ENCODE results near the gene MDGA2.

Gene MDGA2

GRCh38 chr14:47490353-47490752 is 185.1 kb downstream of the MDGA2 start:
- Histone ChIP-seq H3K14ac (ENCODE audit: low read length in 2 of 2) (no peak overlapping the region), H3K4me3 (ENCODE audit: insufficient read depth in 1 of 2, low read depth in 1 of 2, low read length in 2 of 2) (no peak overlapping the region), H4K91ac (ENCODE audit: low read length) (no peak overlapping the region), H2BK15ac (ENCODE audit: low read depth, poor library complexity, severe bottlenecking) (no peak overlapping the region), H4K8ac (ENCODE audit: low read length) (no peak overlapping the region), H3K23ac (ENCODE audit: low read length in 2 of 2) (no peak overlapping the region), H2AK5ac (ENCODE audit: low read length, severe bottlenecking) (no peak overlapping the region), H3K27ac (ENCODE audit: low read length, poor library complexity, severe bottlenecking) (no peak overlapping the region), H2BK5ac (ENCODE audit: low read depth, low read length, poor library complexity, severe bottlenecking) (no peak overlapping the region), H3K4me1 (ENCODE audit: control insufficient read depth, insufficient read depth, low read depth, low read length) (no peaks in the 10 kb centered on the region), H3K27me3 (ENCODE audit: control insufficient read depth in 1 of 2, insufficient read depth in 1 of 2, low read length in 2 of 2) (no peaks in the 10 kb centered on the region), H3K18ac (ENCODE audit: low read depth in 1 of 2, low read length in 2 of 2) (no peak overlapping the region), H3K9ac (ENCODE audit: low read length) (no peak overlapping the region), H2BK120ac (ENCODE audit: low read depth, low read length) (no peak overlapping the region), H3K9me3 (ENCODE audit: control insufficient read depth, low read length) (peaks cover 3% of the 10 kb centered on the region), H3K79me1 (replicated peaks; ENCODE audit: low read length, poor library complexity, severe bottlenecking) (no peaks in the 10 kb centered on the region), H2AFZ (ENCODE audit: low read depth, low read length) (no peak overlapping the region), H3K4ac (ENCODE audit: low read depth in 1 of 2, low read length in 2 of 2) (no peak overlapping the region), H3K36me3 (ENCODE audit: control insufficient read depth in 1 of 2, insufficient read depth in 2 of 2, low read depth in 1 of 2, low read length in 2 of 2) (no peaks in the 10 kb centered on the region), H2BK12ac (ENCODE audit: low read length in 2 of 2) (no peak overlapping the region), H3K4me2 (ENCODE audit: low read length, poor library complexity, severe bottlenecking) (no peak overlapping the region)
- DNase-seq, result peak; percentile 14
- no CpG with 5 or more reads among the region's 3 CpGs for WGBS

- Histone ChIP-seq H3K79me1 (replicated peaks; ENCODE audit: low read length, poor library complexity, severe bottlenecking) (no peaks in the 10 kb centered on the region), H4K8ac (ENCODE audit: low read length) (no peak overlapping the region), H2BK15ac (ENCODE audit: low read depth, poor library complexity, severe bottlenecking) (no peak overlapping the region), H3K4me1 (ENCODE audit: control insufficient read depth, insufficient read depth, low read depth, low read length) (no peaks in the 10 kb centered on the region), H2AFZ (ENCODE audit: low read depth, low read length) (no peak overlapping the region), H2BK5ac (ENCODE audit: low read depth, low read length, poor library complexity, severe bottlenecking) (no peak overlapping the region), H3K23ac (ENCODE audit: low read length in 2 of 2) (no peak overlapping the region), H3K27me3 (ENCODE audit: control insufficient read depth in 1 of 2, insufficient read depth in 1 of 2, low read length in 2 of 2) (no peaks in the 10 kb centered on the region), H3K9me3 (ENCODE audit: control insufficient read depth, low read length) (peaks cover 3% of the 10 kb centered on the region), H2BK120ac (ENCODE audit: low read depth, low read length) (no peak overlapping the region), H3K9ac (ENCODE audit: low read length) (no peak overlapping the region), H3K4me3 (ENCODE audit: insufficient read depth in 1 of 2, low read depth in 1 of 2, low read length in 2 of 2) (no peak overlapping the region), H2AK5ac (ENCODE audit: low read length, severe bottlenecking) (no peak overlapping the region), H3K27ac (ENCODE audit: low read length, poor library complexity, severe bottlenecking) (no peak overlapping the region), H3K4me2 (ENCODE audit: low read length, poor library complexity, severe bottlenecking) (no peak overlapping the region), H3K14ac (ENCODE audit: low read length in 2 of 2) (no peak overlapping the region), H4K91ac (ENCODE audit: low read length) (no peak overlapping the region), H3K18ac (ENCODE audit: low read depth in 1 of 2, low read length in 2 of 2) (no peak overlapping the region), H3K4ac (ENCODE audit: low read depth in 1 of 2, low read length in 2 of 2) (no peak overlapping the region), H2BK12ac (ENCODE audit: low read length in 2 of 2) (no peak overlapping the region), H3K36me3 (ENCODE audit: control insufficient read depth in 1 of 2, insufficient read depth in 2 of 2, low read depth in 1 of 2, low read length in 2 of 2) (no peaks in the 10 kb centered on the region)
- DNase-seq, result no peak
- WGBS, result 56% methylated on average over 2 of the region's 2 CpGs
Measured at GRCh38 chr14:47485421-47485820, 190.0 kb downstream of the MDGA2 start.

- H4K8ac ChIP-seq (ENCODE audit: low read length), result no peak overlapping the region
- no peak overlapping the region for H3K23ac ChIP-seq (ENCODE audit: low read length in 2 of 2)
- H3K27me3 ChIP-seq (ENCODE audit: control insufficient read depth in 1 of 2, insufficient read depth in 1 of 2, low read length in 2 of 2), result no peaks in the 10 kb centered on the region
- no peak overlapping the region for H3K27ac ChIP-seq (ENCODE audit: low read length, poor library complexity, severe bottlenecking)
- no peak overlapping the region for H2BK120ac ChIP-seq (ENCODE audit: low read depth, low read length)
- no peak overlapping the region for H3K4me2 ChIP-seq (ENCODE audit: low read length, poor library complexity, severe bottlenecking)
- H3K14ac ChIP-seq (ENCODE audit: low read length in 2 of 2), result no peak overlapping the region
- peaks cover 3% of the 10 kb centered on the region for H3K9me3 ChIP-seq (ENCODE audit: control insufficient read depth, low read length)
- no peak overlapping the region for H3K9ac ChIP-seq (ENCODE audit: low read length)
- H2AK5ac ChIP-seq (ENCODE audit: low read length, severe bottlenecking), result no peak overlapping the region
- H3K4me3 ChIP-seq (ENCODE audit: insufficient read depth in 1 of 2, low read depth in 1 of 2, low read length in 2 of 2), result no peak overlapping the region
- no peak overlapping the region for H3K4ac ChIP-seq (ENCODE audit: low read depth in 1 of 2, low read length in 2 of 2)
- H3K4me1 ChIP-seq (ENCODE audit: control insufficient read depth, insufficient read depth, low read depth, low read length), result no peaks in the 10 kb centered on the region
- H3K79me1 ChIP-seq (replicated peaks; ENCODE audit: low read length, poor library complexity, severe bottlenecking), result no peaks in the 10 kb centered on the region
- H2AFZ ChIP-seq (ENCODE audit: low read depth, low read length), result no peak overlapping the region
- DNase-seq, result no peak
- no peaks in the 10 kb centered on the region for H3K36me3 ChIP-seq (ENCODE audit: control insufficient read depth in 1 of 2, insufficient read depth in 2 of 2, low read depth in 1 of 2, low read length in 2 of 2)
- no peak overlapping the region for H2BK5ac ChIP-seq (ENCODE audit: low read depth, low read length, poor library complexity, severe bottlenecking)
- no peak overlapping the region for H2BK15ac ChIP-seq (ENCODE audit: low read depth, poor library complexity, severe bottlenecking)
- H2BK12ac ChIP-seq (ENCODE audit: low read length in 2 of 2), result no peak overlapping the region
- no peak overlapping the region for H4K91ac ChIP-seq (ENCODE audit: low read length)
- no peak overlapping the region for H3K18ac ChIP-seq (ENCODE audit: low read depth in 1 of 2, low read length in 2 of 2)
Measured at GRCh38 chr14:47483449-47483848, 192.0 kb downstream of the MDGA2 start.

GRCh38 chr14:47471075-47471474 is 204.3 kb downstream of the MDGA2 start:
- Histone ChIP-seq H2AFZ (ENCODE audit: low read depth, low read length) (no peak overlapping the region), H3K9me3 (ENCODE audit: control insufficient read depth, low read length) (peaks cover 3% of the 10 kb centered on the region), H3K4ac (ENCODE audit: low read depth in 1 of 2, low read length in 2 of 2) (no peak overlapping the region), H3K79me1 (replicated peaks; ENCODE audit: low read length, poor library complexity, severe bottlenecking) (no peaks in the 10 kb centered on the region), H3K4me2 (ENCODE audit: low read length, poor library complexity, severe bottlenecking) (no peak overlapping the region), H3K9ac (ENCODE audit: low read length) (no peak overlapping the region), H3K4me3 (ENCODE audit: insufficient read depth in 1 of 2, low read depth in 1 of 2, low read length in 2 of 2) (no peak overlapping the region), H2BK120ac (ENCODE audit: low read depth, low read length) (no peak overlapping the region), H3K23ac (ENCODE audit: low read length in 2 of 2) (no peak overlapping the region), H3K4me1 (ENCODE audit: control insufficient read depth, insufficient read depth, low read depth, low read length) (no peaks in the 10 kb centered on the region), H2AK5ac (ENCODE audit: low read length, severe bottlenecking) (no peak overlapping the region), H4K8ac (ENCODE audit: low read length) (no peak overlapping the region), H3K36me3 (ENCODE audit: control insufficient read depth in 1 of 2, insufficient read depth in 2 of 2, low read depth in 1 of 2, low read length in 2 of 2) (no peaks in the 10 kb centered on the region), H2BK15ac (ENCODE audit: low read depth, poor library complexity, severe bottlenecking) (no peak overlapping the region), H4K91ac (ENCODE audit: low read length) (no peak overlapping the region), H3K14ac (ENCODE audit: low read length in 2 of 2) (no peak overlapping the region), H3K18ac (ENCODE audit: low read depth in 1 of 2, low read length in 2 of 2) (no peak overlapping the region), H3K27ac (ENCODE audit: low read length, poor library complexity, severe bottlenecking) (no peak overlapping the region), H2BK5ac (ENCODE audit: low read depth, low read length, poor library complexity, severe bottlenecking) (no peak overlapping the region), H3K27me3 (ENCODE audit: control insufficient read depth in 1 of 2, insufficient read depth in 1 of 2, low read length in 2 of 2) (no peaks in the 10 kb centered on the region), H2BK12ac (ENCODE audit: low read length in 2 of 2) (no peak overlapping the region)
- DNase-seq, result no peak
- WGBS, result 47% methylated on average over 1 of the region's 2 CpGs
